ENCODE data around the gene ST3GAL6.

The ST3GAL6 gene

DNA sequence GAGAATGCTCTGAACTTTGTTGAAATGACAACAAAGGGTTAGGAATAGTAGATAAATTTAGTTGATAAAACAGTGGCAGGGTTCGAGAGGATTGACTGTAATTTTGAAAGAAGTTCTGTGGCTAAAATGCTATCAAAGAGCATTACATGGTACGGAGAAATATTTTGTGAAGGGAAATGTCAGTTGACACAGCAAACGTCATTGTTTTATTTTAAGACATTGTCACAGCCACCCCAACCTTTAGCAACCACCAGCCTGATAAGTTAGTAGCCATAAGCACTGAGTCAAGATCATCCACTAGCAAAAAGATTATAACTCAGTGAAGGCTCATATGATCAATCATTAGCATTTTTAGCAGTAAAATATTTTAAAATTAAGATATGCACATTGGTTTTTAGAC is 8.7 kb upstream of the ST3GAL6 start:
- peak overlapping the region; percentile 52; the same call in 1 of the 2 replicates for H3K4me2 ChIP-seq (ENCODE audit: low read depth, low read length)
- H3F3A ChIP-seq (ENCODE audit: insufficient read depth, low read length), result peaks cover 48% of the 10 kb centered on the region
- peak overlapping the region; percentile 20; the same call in 1 of the 2 replicates for H3K9ac ChIP-seq (ENCODE audit: low read length)
- H3K4me1 ChIP-seq (ENCODE audit: low read length), result peaks cover 83% of the 10 kb centered on the region
- H3K9me2 ChIP-seq (replicated peaks; ENCODE audit: insufficient read depth, low read length), result no peaks in the 10 kb centered on the region
- no peak for DNase-seq
- H3K4me3 ChIP-seq (ENCODE audit: low read length), result no peak overlapping the region
- H3K27me3 ChIP-seq (replicated peaks; ENCODE audit: insufficient read depth, low read length), result no peaks in the 10 kb centered on the region
- H4K20me1 ChIP-seq (ENCODE audit: insufficient read depth, low read length), result no peaks in the 10 kb centered on the region; the same call in 1 of the 2 replicates
- H3K9me3 ChIP-seq (replicated peaks; ENCODE audit: insufficient read depth, low read length), result no peaks in the 10 kb centered on the region
- peaks cover 4% of the 10 kb centered on the region; the same call in 1 of the 2 replicates for H3K36me3 ChIP-seq (replicated peaks; ENCODE audit: insufficient read depth, low read length)
- H3K27ac ChIP-seq (ENCODE audit: low read length), result peak overlapping the region; percentile 54; the same call in 1 of the 2 replicates
- no peak overlapping the region for H2AFZ ChIP-seq (ENCODE audit: low read length)
- H3K79me2 ChIP-seq (ENCODE audit: low read length), result peaks cover 98% of the 10 kb centered on the region
- TF ChIP-seq EZH2 (optimal IDR thresholded peaks at IDR 0.05; ENCODE audit: low read depth, low read length) (no peak), EZH2phosphoT487 (IDR thresholded peaks at IDR 0.05; ENCODE audit: low read length) (no peak)
- TF ChIP-seq, protein P1, sequence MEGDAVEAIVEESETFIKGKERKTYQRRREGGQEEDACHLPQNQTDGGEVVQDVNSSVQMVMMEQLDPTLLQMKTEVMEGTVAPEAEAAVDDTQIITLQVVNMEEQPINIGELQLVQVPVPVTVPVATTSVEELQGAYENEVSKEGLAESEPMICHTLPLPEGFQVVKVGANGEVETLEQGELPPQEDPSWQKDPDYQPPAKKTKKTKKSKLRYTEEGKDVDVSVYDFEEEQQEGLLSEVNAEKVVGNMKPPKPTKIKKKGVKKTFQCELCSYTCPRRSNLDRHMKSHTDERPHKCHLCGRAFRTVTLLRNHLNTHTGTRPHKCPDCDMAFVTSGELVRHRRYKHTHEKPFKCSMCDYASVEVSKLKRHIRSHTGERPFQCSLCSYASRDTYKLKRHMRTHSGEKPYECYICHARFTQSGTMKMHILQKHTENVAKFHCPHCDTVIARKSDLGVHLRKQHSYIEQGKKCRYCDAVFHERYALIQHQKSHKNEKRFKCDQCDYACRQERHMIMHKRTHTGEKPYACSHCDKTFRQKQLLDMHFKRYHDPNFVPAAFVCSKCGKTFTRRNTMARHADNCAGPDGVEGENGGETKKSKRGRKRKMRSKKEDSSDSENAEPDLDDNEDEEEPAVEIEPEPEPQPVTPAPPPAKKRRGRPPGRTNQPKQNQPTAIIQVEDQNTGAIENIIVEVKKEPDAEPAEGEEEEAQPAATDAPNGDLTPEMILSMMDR (IDR thresholded peaks at IDR 0.05; ENCODE audit: low read length), result no peak

DNA sequence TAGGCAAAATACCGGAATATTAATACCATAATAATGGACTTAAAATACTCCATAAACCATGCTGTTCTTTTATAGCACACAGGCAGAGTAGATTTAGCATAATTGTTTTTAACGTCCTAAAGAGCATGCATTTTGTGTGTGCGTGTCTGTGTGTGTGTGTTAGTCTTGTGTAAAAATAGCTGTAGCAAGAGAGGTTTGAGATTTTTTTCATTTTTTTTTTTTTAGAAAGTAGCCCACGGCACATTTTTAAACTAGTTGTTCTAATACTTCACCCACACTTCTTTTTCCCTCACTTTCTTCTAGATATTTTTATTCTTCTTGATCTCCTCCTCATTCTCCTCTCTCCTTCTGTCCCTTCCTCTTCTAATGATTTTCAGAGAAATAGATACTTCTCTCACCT is 7.5 kb upstream of the ST3GAL6 start:
- H2AFZ ChIP-seq (ENCODE audit: low read length), result no peak overlapping the region
- H3K79me2 ChIP-seq (ENCODE audit: low read length), result peaks cover 98% of the 10 kb centered on the region
- peaks cover 83% of the 10 kb centered on the region for H3K4me1 ChIP-seq (ENCODE audit: low read length)
- TF ChIP-seq EZH2 (optimal IDR thresholded peaks at IDR 0.05; ENCODE audit: low read depth, low read length) (no peak), EZH2phosphoT487 (IDR thresholded peaks at IDR 0.05; ENCODE audit: low read length) (no peak)
- TF ChIP-seq, protein P1 (IDR thresholded peaks at IDR 0.05; ENCODE audit: low read length), result no peak
- no peak overlapping the region for H3K9ac ChIP-seq (ENCODE audit: low read length)
- H3F3A ChIP-seq (ENCODE audit: insufficient read depth, low read length), result peaks cover 50% of the 10 kb centered on the region
- no peaks in the 10 kb centered on the region for H3K9me2 ChIP-seq (replicated peaks; ENCODE audit: insufficient read depth, low read length)
- no peaks in the 10 kb centered on the region; the same call in 1 of the 2 replicates for H4K20me1 ChIP-seq (ENCODE audit: insufficient read depth, low read length)
- DNase-seq, result no peak
- no peak overlapping the region for H3K4me3 ChIP-seq (ENCODE audit: low read length)
- H3K9me3 ChIP-seq (replicated peaks; ENCODE audit: insufficient read depth, low read length), result no peaks in the 10 kb centered on the region
- H3K27ac ChIP-seq (ENCODE audit: low read length), result no peak overlapping the region; the same call in 1 of the 2 replicates
- H3K27me3 ChIP-seq (replicated peaks; ENCODE audit: insufficient read depth, low read length), result no peaks in the 10 kb centered on the region
- peaks cover 8% of the 10 kb centered on the region; the same call in 1 of the 2 replicates for H3K36me3 ChIP-seq (replicated peaks; ENCODE audit: insufficient read depth, low read length)
- H3K4me2 ChIP-seq (ENCODE audit: low read depth, low read length), result peak overlapping the region; percentile 12; the same call in 1 of the 2 replicates

DNA sequence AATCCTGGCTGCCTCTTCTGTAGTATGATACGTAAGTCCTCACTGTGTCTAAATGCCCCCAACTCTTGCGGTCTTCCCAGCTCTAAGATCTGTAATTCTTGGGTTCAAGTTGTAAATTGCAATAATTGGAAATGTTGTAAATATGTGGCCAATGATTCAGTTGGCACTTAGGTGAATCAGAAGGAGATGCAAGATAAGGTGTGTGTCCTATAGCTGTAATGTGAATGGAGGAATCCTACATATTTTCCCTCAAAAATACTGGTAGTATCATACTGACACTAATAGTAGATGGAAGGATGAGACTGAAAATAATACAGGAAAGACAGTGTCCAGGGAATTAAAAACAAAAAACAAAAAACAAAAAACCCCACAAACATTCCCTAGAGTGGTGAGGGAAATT is 3.5 kb upstream of the ST3GAL6 start:
- Histone ChIP-seq H3K4me2 (ENCODE audit: low read depth, low read length) (peak overlapping the region; percentile 22; the same call in 1 of the 2 replicates), H3K4me3 (ENCODE audit: low read length) (no peak overlapping the region), H3K4me1 (ENCODE audit: low read length) (peaks cover 91% of the 10 kb centered on the region), H3K9me2 (replicated peaks; ENCODE audit: insufficient read depth, low read length) (no peaks in the 10 kb centered on the region), H3F3A (ENCODE audit: insufficient read depth, low read length) (peaks cover 65% of the 10 kb centered on the region), H3K9ac (ENCODE audit: low read length) (no peak overlapping the region), H3K36me3 (replicated peaks; ENCODE audit: insufficient read depth, low read length) (peaks cover 8% of the 10 kb centered on the region; the same call in 1 of the 2 replicates), H2AFZ (ENCODE audit: low read length) (no peak overlapping the region), H3K27ac (ENCODE audit: low read length) (peak overlapping the region; percentile 89; the same call in 1 of the 2 replicates), H3K27me3 (replicated peaks; ENCODE audit: insufficient read depth, low read length) (no peaks in the 10 kb centered on the region), H4K20me1 (ENCODE audit: insufficient read depth, low read length) (no peaks in the 10 kb centered on the region), H3K9me3 (replicated peaks; ENCODE audit: insufficient read depth, low read length) (no peaks in the 10 kb centered on the region), H3K79me2 (ENCODE audit: low read length) (peaks cover 96% of the 10 kb centered on the region)
- no peak for DNase-seq
- TF ChIP-seq EZH2phosphoT487 (IDR thresholded peaks at IDR 0.05; ENCODE audit: low read length), result no peak
- TF ChIP-seq, protein P1 (IDR thresholded peaks at IDR 0.05; ENCODE audit: low read length), result no peak
- no peak for TF ChIP-seq EZH2 (optimal IDR thresholded peaks at IDR 0.05; ENCODE audit: low read depth, low read length)

All from MM.1S (cell line).